Retina (tissue), 1 donor: ENCODE data around the gene ERLIN1.
"Not testable (repeated sequence)": the region's sequence is repeated elsewhere in the genome, so short reads cannot be mapped to it uniquely, and the experiment has no call there.

ENCODE experiments used
- DNase-seq: peaks from one replicate; pipeline ENCODE4 v3.0.0-alpha.2; 2016

The ERLIN1 gene

GRCh38 chr10:100131571-100131970 is 54.3 kb downstream of the ERLIN1 start:
- no peak for DNase-seq

GRCh38 chr10:100130831-100131230 is 55.0 kb downstream of the ERLIN1 start:
- no peak for DNase-seq

GRCh38 chr10:100129424-100129823 is 56.4 kb downstream of the ERLIN1 start:
- DNase-seq = no peak

DNA sequence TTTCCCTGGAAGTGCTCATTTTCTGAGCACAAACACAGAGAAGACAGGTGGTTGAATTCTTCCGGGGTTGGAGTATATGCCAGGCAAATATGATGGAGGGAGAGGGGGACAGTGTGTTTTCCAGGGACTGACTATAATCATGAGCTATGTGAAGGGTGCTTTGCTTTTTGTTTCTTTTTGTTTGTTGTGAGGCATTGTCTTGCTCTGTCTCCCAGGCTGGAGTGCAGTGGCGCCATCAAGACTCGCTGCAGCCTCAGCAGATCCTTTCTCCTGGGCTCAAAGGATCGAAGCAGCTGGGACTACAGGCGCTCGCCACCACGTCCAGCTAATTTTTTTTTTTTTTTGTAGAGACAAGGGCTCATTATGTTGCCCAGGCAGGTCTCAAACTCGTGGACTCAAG is 56.9 kb downstream of the ERLIN1 start:
- DNase-seq = no peak

DNA sequence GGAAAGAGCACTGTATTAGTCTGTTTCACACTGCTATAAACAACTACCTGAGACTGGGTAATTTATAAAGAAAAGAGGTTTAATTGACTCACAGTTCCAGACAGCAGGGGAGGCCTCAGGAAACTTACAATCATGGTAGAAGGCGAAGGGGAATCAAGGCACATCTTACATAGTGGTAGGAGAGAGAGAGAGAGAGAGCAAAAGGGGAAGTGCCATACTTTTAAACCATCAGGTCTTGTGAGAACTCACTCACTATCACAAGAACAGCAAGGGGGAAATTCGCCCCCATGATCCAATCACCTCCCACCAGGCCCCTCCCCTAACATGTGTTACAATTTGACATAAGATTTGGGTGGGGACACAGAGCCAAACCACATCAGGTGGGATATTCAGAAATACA is 60.5 kb downstream of the ERLIN1 start:
- not testable (repeated sequence) for DNase-seq

GRCh38 chr10:100124097-100124496 is 61.7 kb downstream of the ERLIN1 start:
- DNase-seq = no peak

DNA sequence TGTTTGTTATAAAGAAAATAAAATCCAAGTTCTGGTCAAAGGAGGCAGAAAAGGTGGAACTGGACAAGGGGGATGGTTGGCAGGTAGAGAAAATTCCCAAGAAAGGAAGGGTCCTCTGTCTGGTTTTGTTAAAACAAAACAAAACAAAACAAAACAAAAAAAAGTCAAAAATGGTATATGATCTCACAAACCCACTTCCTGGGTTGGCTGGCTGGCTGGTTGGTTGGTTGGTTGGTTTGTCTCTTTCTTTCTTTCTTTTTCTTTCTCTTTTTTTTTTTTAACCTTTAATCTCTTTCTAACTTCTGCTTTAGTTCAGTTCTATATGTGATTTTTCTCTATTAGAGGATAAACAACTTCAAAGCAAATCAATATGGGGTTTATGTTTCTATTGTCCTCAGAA is 63.0 kb downstream of the ERLIN1 start:
- DNase-seq = no peak

GRCh38 chr10:100120550-100120949 is 65.3 kb downstream of the ERLIN1 start:
- no peak for DNase-seq

DNA sequence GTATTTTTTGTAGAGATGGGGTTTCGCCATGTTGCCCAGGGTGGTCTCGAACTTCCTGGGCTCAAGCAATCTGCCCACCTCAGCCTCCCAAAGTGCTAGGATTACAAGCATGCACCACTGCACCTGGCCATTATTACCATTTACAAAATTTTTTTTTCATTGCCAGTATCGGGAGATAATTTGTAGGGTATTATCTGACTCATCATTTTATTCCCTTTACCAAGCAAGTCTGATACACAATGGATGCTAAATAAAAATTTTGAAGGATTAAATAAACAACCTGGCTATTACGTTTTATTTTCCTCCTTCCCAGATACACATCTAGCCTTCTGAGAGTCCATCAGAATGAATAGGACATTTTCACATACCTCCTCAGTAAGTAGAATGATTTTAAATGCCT is 66.1 kb downstream of the ERLIN1 start:
- no peak for DNase-seq

GRCh38 chr10:100114976-100115770 is 70.7 kb downstream of the ERLIN1 start:
- peak; percentile 54 for DNase-seq

DNA sequence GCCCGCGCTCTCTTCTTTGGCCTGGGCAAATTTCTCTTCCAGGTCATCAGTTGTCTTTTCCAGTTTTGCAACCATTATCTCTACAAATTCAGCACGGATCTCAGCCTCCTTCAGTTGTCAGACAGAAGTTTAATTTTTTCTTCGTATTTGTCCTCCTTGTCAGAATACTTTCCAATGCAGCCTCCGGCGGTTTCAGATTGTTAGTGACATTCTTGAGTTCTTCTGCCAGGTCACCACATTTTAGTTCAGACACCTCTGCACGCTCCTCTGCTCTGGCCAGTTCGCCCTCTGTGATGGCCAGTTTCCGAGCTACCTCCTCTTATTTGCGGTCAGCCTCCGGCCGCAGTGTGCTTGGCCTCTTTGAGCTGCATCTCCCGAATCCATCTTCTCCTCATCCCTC is 71.4 kb downstream of the ERLIN1 start:
- no peak for DNase-seq

- no peak for DNase-seq
Measured at GRCh38 chr10:100109670-100110069, 76.2 kb downstream of the ERLIN1 start.

GRCh38 chr10:100106865-100107264 is 79.0 kb downstream of the ERLIN1 start:
- DNase-seq = no peak

GRCh38 chr10:100104300-100104699 is 81.5 kb downstream of the ERLIN1 start:
- no peak for DNase-seq

DNA sequence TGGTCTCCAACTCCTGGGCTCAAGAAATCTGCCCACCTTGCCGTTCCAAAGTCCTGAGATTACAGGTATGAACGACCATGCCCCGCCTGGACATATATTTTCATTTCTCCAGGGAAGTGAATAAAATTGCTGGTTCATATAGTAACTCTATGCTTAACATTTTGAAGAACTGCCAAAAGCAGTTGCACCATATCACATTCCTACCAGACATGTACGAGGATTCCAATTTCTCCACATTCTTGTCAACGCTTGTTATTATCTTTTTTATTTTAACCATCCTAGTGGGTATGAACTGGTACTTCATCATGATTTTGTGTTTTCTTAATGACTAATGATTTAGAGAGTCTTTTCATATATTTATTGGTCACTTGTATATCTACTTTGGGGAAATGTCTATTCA is 82.2 kb downstream of the ERLIN1 start:
- no peak for DNase-seq

DNA sequence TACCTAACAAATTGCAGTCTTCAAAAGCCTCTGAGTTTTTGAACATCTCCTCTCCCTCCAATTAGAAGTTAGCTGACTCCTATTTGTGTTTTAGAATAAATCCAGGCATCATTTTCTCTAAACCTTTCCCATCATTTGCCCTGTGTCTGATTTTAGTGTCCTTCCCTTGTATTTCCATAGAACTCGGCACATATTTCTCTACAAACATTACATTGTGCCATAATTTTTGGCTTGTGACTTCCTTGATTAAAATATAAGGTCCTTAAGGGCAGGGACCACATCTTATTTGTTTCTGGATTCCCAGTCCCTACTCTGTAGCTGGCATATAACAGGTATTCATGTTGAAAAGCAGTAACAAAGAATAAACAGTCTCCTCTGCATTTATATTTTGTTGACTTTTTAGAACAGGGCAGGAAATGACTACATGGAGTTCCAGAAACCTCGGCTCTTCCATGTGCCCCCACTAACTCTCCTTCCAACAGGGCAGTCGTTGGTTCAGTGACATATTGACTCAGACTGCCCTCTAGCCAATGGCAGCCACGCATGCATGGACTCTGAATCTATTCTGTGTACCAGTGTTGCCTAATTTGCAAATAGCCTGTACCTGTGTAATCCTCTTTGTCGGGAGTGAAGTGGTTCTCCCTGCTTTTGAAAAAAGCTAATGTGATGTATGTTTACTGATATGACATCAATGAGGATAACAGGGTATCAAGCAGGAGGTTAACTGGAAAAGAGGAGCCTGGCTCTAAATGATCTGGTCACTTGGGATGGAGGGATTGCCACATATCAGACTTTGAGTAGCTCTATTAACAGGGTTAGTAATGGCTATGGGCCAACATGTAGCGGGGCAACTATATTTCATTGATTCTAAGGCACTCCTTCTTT is 84.4 kb downstream of the ERLIN1 start:
- no peak for DNase-seq

DNA sequence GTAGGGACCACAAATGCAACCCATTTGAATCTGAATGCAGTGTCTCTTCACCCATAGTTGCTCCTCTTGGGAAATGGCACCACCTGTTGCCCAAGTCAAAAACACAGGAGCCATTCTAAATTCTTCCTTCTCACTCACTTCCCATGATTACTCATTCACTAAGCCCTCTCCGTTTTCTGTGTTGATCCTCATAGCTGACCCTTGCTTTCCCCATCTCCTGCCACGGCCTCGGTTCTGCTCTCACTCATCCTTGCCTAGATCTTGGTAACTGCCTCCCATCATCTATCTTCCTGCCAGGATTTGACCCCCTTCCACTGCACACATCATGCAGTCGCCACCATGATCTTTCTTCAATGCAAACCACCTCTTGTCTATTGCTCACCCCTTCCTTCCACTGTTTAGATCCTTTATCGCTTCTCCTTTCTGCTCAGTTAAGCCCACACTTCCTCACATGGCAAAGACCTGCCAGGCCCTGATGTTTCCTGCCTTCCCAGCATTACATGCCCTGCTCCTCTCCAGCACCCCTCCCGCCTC is 85.1 kb downstream of the ERLIN1 start:
- DNase-seq = no peak
